Thoracic aorta (tissue), 2 donors: ENCODE results near the gene THBS3. TPM values are rescaled to one million over a fixed set of nuclear protein-coding genes. Genes with fewer than 3 reads are reported as not detected.
"Not testable (repeated sequence)": the region's sequence is repeated elsewhere in the genome, so short reads cannot be mapped to it uniquely, and the experiment has no call there.

ENCODE experiments used
- ATAC-seq: fragments of 150-250 bp; one replicate; pipeline ENCODE4 v1.8.0; 2017; ENCODE audit warnings: low read depth; ENCODE audit not compliant: insufficient number of reproducible peaks, low FRiP score
- DNase-seq: peaks from one replicate; pipeline ENCODE4 v3.0.0-alpha.2; 2020; ENCODE audit warnings: low spot score
- H3K27ac ChIP-seq, 2 donors: fragments of 200-600 bp; sonication (generic); 1 replicate in 1 of 2; 2 replicates in 1 of 2; pipeline ENCODE4 v1.5.1; 2016; ENCODE audit warnings: mild to moderate bottlenecking in 2 of 2, moderate library complexity in 2 of 2
- H3K27me3 ChIP-seq: fragments of 200-600 bp; sonication (generic); replicated peaks from 2 replicates; pipeline ENCODE4 v1.6.0; 2016; ENCODE audit warnings: mild to moderate bottlenecking; ENCODE audit not compliant: insufficient read depth
- H3K36me3 ChIP-seq: fragments of 200-600 bp; sonication (generic); one replicate; pipeline ENCODE4 v1.5.1; 2016
- H3K4me1 ChIP-seq, 2 donors: fragments of 200-600 bp; sonication (generic); 1 replicate in 1 of 2; 2 replicates in 1 of 2; pipeline versions ENCODE4 v1.5.1 to v1.6.0; 2016; ENCODE audit warnings: low read depth in 2 of 2, mild to moderate bottlenecking in 1 of 2; ENCODE audit not compliant: control insufficient read depth in 1 of 2
- H3K4me3 ChIP-seq: fragments of 200-600 bp; sonication (generic); 2 replicates; pipeline ENCODE4 v1.5.1; 2016; ENCODE audit warnings: mild to moderate bottlenecking
- H3K9me3 ChIP-seq: fragments of 200-600 bp; sonication (generic); 2 replicates; pipeline ENCODE4 v1.5.1; 2016
- CTCF ChIP-seq: fragments of 200-600 bp; sonication (generic); IDR thresholded peaks from one replicate; pipeline ENCODE4 v1.5.1; 2019; ENCODE audit warnings: antibody characterized with exemption
- total RNA-seq, 2 donors: library from RNA; depleted of rRNA; stranded (reverse); fragments of >200 nt; gene quantifications; one replicate each; pipeline versions ENCODE4 v1.1.0 to v1.2.3, GENCODE V29; 2016

Gene THBS3
- total RNA-seq, 2 donors from 2014 or later, result 45.3 to 81.6 TPM

- no peak for ATAC-seq
- Histone ChIP-seq H3K27ac (no peak overlapping the region), H3K9me3 (no peaks in the 10 kb centered on the region), H3K4me1 (no peaks in the 10 kb centered on the region), H3K36me3 (no peaks in the 10 kb centered on the region), H3K4me3 (no peak overlapping the region), H3K27me3 (no peaks in the 10 kb centered on the region)
- no peak for DNase-seq
- TF ChIP-seq CTCF, result no peak
Observed at GRCh38 chr1:155160128-155160527, 47.6 kb downstream of the THBS3 start.

GRCh38 chr1:155158991-155159390 lies 48.7 kb downstream of the THBS3 start:
- Histone ChIP-seq H3K9me3 (no peaks in the 10 kb centered on the region), H3K27ac (no peak overlapping the region), H3K4me3 (no peak overlapping the region), H3K4me1 (no peaks in the 10 kb centered on the region), H3K27me3 (no peaks in the 10 kb centered on the region), H3K36me3 (no peaks in the 10 kb centered on the region)
- DNase-seq, result no peak
- no peak for TF ChIP-seq CTCF
- no peak for ATAC-seq

- not testable (repeated sequence) for H3K4me1 ChIP-seq, H3K9me3 ChIP-seq, DNase-seq, H3K27me3 ChIP-seq, ATAC-seq, H3K4me3 ChIP-seq, H3K36me3 ChIP-seq, H3K27ac ChIP-seq
Observed at GRCh38 chr1:155155996-155156643, 51.6 kb downstream of the THBS3 start.

Other genes with a start within 250 kb of the THBS3 start
- 10 to 100 TPM; 17.8 to 21.4 TPM for gene PYGO2, start 246.1 kb downstream of the THBS3 start, total RNA-seq
- gene SHC1, start 237.2 kb downstream of the THBS3 start, total RNA-seq, result 100 to 1,000 TPM; 129 to 174 TPM
- 10 to 100 TPM; 13.5 to 23.7 TPM for gene CKS1B, start 233.2 kb downstream of the THBS3 start, total RNA-seq
- 10 to 100 TPM; 23.8 to 27.2 TPM for gene FLAD1, start 224.6 kb downstream of the THBS3 start, total RNA-seq
- gene LENEP, start 214.3 kb downstream of the THBS3 start, total RNA-seq, result not detected
- 10 to 100 TPM; 35.3 to 66.3 TPM for gene ZBTB7B, start 205.1 kb downstream of the THBS3 start, total RNA-seq
- gene DCST2, start 174.1 kb downstream of the THBS3 start, total RNA-seq, result under 1 TPM in 1 of 2 donors, not detected in 1; 0.42 TPM
- not detected for gene DCST1, start 174.1 kb downstream of the THBS3 start, total RNA-seq
- 100 to 1,000 TPM; 119 to 144 TPM for gene ADAM15, start 156.6 kb downstream of the THBS3 start, total RNA-seq
- 1 to 10 TPM; 1.9 to 2.8 TPM for gene EFNA4, start 144.2 kb downstream of the THBS3 start, total RNA-seq
- gene EFNA3, start 129.1 kb downstream of the THBS3 start, total RNA-seq, result 1 to 10 TPM; 1.5 to 3.2 TPM
- gene EFNA1, start 80.0 kb downstream of the THBS3 start, total RNA-seq, result 10 to 100 TPM in 1 of 2 donors, 1 to 10 TPM in 1; 4.6 to 15.4 TPM
- gene SLC50A1, start 72.0 kb downstream of the THBS3 start, total RNA-seq, result 10 to 100 TPM; 13.0 to 22.2 TPM
- 10 to 100 TPM; 28.8 to 68.6 TPM for gene DPM3, start 67.4 kb downstream of the THBS3 start, total RNA-seq
- 100 to 1,000 TPM; 106 to 112 TPM for gene KRTCAP2, start 34.6 kb downstream of the THBS3 start, total RNA-seq
- 1 to 10 TPM; 2.7 to 5.8 TPM for gene TRIM46, start 34.0 kb downstream of the THBS3 start, total RNA-seq
- 10 to 100 TPM; 21.7 to 22.9 TPM for gene MTX1, start 798 bp upstream of the THBS3 start, total RNA-seq
- 10 to 100 TPM; 14.7 to 16.1 TPM for gene ENTREP3, start 47.6 kb upstream of the THBS3 start, total RNA-seq
- gene SCAMP3, start 54.5 kb upstream of the THBS3 start, total RNA-seq, result 10 to 100 TPM; 32.5 to 50.2 TPM
- gene CLK2, start 65.6 kb upstream of the THBS3 start, total RNA-seq, result 10 to 100 TPM; 26.9 to 50.7 TPM
- 1 to 10 TPM in 1 of 2 donors, under 1 TPM in 1; 0.92 to 1.9 TPM for gene HCN3, start 69.6 kb upstream of the THBS3 start, total RNA-seq
- gene PKLR, start 93.5 kb upstream of the THBS3 start, total RNA-seq, result not detected
- gene FDPS, start 101.0 kb upstream of the THBS3 start, total RNA-seq, result 10 to 100 TPM; 57.8 to 68.2 TPM
- 10 to 100 TPM; 38.7 to 61.3 TPM for gene RUSC1, start 113.0 kb upstream of the THBS3 start, total RNA-seq